DMS114 treated with DMSO at 0.1 percent for 48 hours (cell line): ENCODE measurements around the gene MAP2K6.

ENCODE experiments used
- DNase-seq: peaks from one replicate; lab custom pipeline; 2025; ENCODE audit not compliant: unreplicated experiment; lab: John Stamatoyannopoulos, UW

MAP2K6 gene

DNA sequence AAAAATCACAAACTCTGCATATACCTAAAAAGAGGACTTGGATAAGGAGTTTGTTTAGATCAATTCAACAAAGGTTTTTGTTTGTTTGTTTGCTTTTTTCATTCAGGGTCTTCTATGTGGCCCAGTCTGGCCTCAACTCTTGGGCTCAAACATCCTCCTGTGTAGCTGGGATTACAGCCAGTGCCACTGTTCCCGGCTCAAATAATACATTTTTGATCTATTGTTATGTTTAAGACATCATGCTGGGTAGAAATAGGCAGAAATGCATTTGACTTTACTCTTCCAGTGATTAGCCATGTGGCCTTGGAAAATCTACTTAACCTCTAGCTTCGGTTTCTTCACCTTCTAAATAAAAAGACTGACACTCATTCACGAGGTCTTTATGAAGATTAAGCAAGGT, 11.5 kb downstream of the MAP2K6 start:
- no peak for DNase-seq

DNA sequence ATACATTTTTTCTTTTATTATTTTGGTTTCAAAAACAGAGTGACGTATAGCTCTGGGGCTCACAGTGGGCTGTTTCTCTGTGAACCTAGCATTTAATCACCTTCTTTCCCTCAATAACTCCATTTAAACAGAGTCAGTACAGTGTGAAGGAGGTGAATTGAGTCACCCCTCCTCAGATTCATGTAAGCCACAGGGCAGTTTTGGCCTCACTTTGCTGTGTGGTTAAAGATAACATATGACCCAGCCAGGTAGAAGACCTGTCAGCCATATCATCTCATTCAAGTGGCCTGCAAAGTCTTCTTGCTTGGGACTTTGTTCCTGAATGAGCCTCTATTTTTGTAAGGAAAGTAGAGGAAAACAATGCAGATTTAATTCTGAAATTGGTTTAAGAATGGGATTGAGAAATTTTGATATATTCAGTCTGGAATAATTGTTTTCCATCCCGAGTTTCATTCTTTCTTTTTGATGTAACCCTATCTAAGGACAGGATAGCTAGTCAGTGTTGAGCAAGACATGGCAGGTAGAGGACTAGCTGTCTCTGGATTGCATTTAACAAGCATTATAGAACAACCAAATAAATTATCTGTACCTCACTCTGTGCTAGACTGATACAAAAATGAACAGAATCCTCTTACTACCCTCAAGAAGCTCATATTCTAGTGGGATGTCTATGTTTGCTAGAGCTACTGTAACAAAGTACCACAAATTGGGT, 13.1 kb downstream of the MAP2K6 start:
- no peak for DNase-seq

DNA sequence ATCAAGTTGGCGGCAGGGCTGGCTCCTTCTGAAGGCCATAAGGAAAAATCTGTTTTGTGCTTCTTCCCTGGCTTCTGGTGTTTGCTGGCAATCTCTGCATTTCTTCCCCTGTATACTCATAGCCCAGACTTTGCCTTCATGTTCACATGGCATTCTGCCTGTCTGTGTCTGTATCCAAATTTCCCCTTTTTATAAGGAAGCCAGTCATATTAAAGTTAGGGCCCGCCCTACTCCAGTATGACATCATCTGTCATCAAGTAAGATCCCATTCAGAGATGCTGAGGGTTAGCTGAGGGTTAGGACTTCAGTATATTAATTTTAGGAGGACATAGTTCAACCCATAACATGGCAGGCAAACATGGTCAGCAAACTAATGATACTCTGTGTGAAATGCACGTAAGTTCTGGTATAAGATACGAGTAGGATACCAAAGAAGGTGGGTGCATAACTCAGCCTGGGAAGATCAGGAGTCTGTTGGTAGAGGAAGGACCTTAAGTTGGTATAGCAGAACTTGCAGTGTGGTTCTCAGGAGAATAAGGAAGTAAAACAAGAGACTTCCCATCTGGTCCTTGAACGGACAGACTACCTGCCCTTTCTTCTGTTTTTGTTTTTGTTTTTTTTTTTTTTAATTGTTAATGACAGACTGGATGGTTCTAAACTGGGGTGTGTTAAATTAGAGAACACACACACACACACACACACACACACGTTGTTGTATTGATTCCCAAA, 13.9 kb downstream of the MAP2K6 start:
- no peak for DNase-seq

DNA sequence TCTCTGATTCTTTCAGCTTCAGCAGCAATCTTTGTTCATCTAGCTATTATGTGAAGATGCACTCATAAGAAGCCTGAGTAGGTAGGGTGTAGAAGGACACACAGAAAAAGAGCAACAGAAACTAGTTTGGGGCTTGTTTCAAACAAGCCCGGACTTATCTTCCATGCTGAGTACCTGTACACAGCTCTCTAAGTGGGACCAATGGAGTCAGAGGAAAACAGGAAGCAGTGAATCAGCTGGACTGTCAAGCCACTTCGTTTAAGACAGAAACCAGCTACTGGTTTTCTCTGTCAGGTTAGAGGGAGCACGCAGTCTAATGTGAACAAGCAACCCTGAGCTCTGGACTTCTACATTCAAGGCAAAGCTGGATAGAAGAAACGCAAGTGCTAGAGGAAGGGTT, 16.0 kb downstream of the MAP2K6 start:
- DNase-seq = no peak

DNA sequence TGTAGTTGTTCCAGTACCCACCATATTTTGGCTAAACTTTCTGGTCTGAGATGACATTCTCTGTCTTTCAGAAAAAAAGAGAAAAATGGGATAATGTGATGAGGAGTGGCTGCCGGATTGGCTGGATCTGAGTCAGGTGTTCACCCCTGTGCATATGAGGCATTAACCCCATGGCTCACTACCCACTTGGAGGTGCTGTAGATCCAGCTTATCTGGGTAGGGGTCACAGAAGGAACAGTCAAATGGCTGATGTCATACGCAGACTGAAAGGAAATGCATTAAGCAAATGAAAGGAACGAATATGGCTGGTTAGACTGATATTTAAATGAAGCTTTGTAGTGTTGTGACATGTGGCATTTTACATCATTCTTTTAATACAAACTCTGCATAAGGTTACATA, 17.3 kb downstream of the MAP2K6 start:
- no peak for DNase-seq

DNA sequence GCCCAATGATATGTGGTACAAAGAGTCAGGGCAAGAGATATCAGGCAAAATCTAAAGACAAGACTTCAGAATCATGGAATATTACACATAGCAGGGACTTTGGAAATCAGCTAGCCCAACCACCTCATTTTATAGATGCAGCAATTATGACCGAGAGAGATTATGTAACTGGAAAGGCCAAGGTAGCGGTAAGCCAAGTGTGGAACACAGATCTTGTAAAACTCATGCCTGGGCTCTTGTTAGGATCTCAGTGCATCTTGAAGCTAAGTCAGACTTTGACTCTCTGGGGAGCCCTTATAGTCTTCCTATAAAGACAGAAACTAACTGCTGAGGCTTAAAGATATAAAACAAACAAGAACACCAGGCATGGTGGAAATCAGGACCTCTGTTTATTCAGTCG, 18.6 kb downstream of the MAP2K6 start:
- no peak for DNase-seq

DNA sequence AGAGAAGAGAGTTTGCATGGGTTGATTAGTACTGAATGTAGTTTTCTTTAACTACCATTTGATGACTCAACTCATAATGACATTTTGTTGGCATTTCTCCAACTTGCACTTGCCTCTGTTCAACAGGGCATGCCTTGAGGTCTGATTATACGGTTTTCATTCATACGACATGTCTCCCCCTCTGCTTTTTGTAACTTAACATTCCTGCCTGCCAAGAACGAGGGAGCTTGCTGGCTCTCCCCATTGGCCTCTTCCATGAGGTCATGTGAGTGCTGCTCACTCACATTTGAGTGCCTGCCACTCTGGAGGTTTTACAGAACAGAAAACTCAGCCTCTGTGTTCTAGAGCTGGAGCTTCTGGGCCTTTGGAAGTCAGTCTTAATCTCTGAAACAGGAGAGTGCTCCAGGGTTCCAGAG, 19.7 kb downstream of the MAP2K6 start:
- DNase-seq = no peak

DNA sequence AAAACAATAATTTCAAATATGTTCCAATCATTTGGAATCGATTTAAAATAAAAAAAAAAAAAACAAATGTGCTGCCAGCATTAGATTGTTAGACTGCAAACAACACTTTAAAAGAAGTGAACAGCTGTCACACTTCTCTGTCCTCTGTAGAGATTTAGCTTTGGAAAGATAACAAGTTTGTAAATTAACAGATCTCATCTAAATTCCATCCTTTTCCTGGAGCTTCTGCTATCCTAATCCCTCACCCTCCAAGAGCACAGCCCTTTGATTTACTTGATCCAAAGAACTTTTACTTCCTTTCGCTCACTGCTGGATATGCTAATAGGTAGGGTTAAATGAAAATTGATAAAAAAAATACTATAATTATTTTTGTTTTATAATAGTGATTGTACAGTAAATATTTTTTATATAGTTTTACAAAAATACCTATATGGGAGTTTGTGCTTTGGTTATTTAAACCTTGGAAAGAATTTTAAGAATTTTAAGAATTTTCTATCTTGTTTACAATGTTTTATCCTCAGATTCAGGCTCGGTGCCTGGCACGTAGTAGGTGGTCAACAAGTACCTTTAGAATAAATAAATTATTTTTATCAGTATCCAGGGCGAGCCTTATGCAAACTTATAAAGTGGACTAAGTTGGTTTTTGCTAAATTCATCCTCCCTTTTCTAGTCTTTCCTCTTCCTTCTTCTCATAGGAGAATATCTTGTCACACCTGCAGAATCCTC, 21.6 kb downstream of the MAP2K6 start:
- no peak for DNase-seq

DNA sequence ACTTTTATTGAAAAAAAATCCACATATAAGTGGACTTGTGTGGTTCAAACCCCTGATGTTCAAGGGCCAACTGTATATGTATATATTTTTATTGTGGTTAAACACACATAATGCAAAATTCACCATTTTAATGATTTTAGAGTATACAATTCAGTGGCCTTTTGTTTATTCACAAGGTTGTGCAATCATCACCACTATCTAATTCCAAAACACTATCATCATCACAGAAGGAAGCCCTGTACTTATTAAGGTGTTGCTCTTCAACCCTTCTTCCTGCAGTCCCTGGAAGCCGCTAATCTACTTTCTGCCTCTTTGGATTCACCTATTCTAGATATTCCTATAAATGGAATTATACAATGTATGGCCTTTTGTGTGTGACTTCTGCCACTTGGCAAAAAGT, 23.0 kb downstream of the MAP2K6 start:
- no peak for DNase-seq

DNA sequence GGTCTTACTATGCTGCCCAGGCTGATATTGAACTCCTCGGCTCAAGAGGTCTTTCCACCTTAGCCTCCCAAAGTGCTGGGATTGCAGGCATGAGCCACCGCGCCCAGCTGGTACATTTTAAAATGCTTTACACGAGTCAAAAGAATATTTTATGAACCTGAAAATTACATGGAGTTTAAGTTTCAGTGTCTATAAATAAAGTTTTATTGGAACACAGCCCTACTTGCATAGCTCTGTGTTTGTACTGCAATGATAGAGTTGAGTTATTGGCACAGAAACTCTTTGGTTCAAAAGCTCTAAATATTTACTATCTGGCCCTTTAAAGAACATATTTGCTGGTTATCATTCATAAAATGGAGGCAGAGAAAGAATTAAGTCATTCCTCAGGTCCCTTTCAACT, 24.3 kb downstream of the MAP2K6 start:
- no peak for DNase-seq

DNA sequence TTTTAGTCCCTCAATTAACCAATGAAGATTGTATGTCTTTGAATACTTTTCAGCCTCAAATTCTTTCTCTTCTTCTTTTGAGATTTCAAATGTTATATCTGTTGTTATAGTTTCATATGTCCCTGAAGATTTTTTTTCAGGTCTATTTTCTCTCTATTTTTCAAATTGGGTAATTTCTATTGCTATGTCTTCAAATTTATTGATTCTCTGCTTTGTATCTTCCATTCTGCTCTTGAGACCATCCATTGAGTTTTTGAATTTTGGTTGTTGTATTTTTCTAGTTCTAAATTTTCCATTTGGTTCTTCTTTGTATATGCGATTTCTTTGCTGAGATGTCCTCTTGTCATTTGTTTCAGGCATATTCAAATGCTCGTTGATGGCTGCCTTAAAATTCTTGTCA, 26.7 kb downstream of the MAP2K6 start:
- DNase-seq = no peak

DNA sequence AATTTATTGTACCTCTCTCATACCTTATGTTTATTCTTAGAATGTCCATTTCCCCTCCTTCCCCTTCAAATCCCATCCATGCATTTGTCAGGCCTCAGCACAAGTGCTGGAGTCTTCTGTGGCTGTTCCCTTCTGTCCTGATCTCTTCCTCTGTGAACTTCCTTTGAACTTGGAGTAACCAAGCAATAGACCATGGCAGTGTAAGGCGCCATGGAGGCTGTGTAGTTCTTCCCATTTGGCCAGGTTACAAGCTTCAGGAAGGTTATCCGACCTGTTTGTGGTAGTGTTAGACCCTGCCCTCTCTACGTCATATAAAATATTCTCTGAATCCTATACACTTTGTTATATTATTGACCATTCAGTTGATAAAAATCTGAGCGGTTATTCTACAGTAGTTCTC, 28.6 kb downstream of the MAP2K6 start:
- DNase-seq = no peak

DNA sequence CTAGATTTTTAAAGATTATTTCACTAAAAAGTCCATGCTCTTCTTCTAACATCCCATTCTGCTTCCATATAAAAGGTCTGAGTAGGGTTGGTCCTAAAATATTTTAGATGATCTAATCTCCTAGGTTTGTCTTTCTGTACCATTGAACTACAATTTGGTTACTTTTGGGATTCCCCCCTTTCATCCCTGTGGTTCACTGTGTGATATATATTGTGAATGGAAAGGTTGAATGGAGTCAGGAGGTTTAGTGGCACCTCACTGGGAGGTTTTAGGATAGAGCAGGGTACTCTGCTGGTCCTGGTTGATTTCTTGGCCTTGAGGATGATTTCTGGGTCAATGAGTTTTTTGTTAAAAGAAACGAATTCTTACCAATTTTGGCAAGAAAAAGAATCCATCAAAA, 29.5 kb downstream of the MAP2K6 start:
- no peak for DNase-seq

DNA sequence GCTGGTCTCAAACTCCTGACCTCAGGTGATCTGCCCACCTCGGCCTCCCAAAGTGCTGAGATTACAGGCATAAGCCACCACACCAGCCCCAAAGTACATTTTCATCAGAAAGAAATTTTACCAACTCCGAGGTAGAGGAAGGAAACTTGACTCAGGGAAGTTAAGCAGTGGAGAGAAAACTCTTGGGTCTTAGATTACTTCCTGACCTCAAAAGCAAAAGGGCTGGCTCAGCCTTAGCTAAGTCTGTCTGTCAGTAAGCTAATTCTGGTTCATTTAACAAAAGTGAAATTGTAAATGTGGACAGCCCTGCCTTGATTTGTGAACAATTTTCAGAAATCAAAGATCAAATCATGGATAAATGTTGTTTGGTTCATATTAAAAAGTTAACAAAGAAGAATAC, 30.6 kb downstream of the MAP2K6 start:
- no peak for DNase-seq

DNA sequence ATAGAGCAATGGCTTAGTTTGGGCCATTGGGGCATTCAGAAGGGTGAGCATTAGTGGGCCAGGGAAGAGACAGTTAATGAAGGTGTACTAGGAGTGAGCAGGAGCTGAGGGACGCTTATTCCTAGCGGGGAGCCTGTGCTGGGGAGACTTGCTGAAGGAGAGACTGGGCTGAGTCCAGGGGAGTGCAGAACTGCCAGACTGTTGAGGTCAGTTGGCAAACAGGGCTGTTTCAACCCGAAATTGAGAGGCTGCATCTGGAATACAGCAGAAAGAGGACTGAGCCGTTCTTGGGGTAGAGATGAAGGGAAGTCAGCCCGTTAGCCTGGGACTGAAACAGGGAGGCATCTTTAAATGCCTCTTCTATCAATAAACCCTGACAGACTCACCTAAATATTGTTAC, 33.2 kb downstream of the MAP2K6 start:
- no peak for DNase-seq

DNA sequence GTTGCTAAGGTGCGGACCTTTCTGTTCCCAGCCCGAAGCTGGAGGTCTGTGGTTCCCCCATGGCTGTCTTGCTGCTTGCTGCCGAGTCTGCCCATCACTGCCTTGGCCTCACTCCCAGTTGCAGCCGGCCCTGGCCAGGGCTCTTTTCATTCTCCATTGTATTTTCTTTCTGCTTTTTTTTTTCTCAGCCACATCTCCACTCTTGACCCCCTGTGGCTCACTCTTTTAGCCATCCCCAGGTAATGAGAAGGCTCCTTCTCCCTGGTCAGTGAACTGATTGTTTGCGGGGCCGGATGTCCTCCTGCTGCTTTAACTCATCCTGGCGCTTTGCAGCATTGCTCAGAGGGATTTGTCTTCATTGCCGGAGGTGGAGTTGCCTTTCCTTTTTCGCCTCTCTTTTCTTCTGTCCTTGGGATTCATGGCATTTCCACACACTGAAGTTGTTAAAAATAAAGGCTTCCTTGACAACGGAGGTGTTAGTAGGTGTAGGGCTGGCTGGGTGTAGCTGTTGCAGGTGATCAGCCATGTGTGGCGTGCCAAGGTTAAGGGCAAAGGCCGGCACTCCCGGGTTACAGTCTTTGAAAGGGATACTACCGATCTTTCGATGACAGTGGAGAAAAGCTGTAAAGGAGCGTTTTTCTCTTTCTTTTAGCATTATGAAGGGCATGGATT, 34.1 kb downstream of the MAP2K6 start:
- no peak for DNase-seq

DNA sequence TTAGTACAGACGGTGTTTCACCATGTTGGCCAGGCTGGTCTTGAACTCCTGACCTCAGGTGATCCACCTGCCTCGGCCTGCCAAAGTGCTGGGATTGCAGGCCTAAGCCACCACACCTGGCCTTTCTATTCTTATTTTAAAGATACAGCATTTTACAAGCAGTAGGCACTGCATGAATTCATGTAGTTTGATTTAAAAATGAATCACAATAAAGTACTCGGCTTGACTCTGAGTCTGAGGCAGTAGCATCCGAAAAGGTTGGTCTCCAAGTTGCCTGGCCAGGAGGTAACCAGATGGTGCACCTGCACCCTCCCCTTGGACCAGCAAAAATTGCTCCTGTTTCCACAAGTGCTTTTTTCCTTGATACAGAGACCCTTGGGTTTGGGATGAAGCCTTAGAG, 35.6 kb downstream of the MAP2K6 start:
- DNase-seq = no peak

DNA sequence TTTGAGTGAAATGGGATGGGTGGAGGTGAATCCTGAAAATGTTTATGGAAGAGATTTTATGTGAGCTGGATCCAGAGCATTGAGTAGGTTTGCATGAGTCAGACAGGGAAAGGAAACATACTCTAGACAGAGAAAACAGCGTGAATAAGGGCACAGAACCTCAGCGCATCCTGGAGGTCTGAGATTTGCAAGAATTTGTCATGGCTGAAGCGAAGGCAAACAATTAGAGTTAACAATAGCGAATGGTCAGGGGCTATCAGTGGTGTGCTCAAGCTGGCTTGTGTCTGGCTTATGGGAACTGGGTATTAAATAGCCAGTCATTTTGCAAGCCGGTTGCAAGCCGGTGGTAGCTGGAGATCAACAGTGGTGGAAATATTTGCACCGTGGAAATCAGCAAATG, 36.4 kb downstream of the MAP2K6 start:
- no peak for DNase-seq

DNA sequence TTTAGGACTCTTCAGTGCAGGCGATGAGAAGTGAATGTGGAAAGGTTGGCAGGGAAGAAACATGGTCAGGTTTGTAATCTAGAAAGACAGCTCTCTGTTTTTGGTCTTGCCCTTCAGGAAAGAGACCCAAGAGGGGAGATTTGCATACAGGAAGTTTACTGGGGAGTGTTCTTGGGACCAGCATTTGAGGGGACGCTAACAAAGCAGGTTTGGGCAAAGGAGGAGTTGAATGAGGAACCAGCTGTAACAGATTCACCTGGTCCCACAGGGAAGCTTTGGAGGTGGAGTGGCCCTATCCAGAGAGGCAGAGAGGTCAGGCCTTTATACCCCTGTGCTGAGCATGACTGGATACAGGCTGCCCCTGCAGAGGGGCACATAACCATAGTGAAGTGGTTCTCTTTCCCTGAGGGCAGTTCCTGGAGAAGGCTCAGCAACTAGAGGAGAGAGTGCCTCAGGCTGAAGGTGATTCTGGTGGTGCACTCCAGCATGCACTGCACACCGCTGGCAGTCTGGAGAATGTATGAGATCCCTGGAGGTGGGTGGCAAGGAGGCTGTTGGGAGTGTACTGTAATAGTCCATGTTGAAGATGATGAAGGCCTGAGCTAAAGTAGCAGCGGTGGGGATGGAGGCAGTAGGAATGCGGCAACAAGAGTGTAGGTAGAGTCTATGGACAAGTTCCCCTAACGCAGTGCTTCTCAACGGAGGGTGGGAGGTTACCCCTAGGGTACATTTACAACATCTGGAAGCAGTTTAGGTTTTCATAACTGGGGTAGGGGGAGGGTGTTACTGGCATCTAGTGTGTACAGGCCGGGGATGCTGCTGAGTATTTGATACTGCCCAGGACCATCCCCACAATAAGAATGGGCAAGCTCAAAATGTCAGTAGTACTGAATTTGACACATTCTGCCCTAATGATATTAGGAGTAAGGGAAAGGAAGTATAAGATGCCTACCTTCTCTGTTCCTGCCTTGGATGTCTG, 37.2 kb downstream of the MAP2K6 start:
- no peak for DNase-seq

DNA sequence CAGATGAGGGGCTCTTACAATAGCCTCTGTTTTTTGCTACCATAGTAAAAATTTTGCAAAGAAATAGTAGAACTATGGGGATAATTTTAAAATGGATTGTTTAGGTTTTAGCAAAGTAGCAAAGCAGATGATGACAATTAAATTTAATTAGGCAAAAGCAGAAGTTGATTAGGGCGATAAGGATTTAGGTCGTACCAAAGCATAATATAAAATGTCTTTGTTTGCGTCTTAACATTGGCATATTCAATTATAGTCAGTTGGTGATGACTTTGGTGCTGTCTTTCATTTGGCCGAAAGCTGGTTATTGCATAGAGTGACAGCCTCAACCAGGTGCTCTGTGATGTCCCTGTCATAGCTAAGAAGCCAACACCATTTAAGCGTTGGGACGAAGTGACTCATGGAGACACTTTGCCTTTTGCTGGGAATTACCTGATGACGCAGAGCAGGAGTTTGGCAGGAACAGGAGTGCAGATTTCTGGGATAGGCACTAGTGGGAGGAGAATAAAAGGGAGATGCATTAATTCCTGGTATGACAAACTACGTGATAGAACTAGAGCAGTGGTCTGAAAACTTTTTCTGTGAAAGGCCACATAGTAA, 38.3 kb downstream of the MAP2K6 start:
- DNase-seq = no peak
